ENCODE data around the gene RELA. TPM values are rescaled to one million over a fixed set of nuclear protein-coding genes. Genes with fewer than 3 reads are reported as not detected.
A peak's percentile ranks its signal among the peaks of the same experiment; 100 is the strongest.

The RELA gene
- total and polyA plus RNA-seq, 2 of the 4 experiments (the other 2 are of a cell fraction) = 8.6 to 53.0 TPM

DNA sequence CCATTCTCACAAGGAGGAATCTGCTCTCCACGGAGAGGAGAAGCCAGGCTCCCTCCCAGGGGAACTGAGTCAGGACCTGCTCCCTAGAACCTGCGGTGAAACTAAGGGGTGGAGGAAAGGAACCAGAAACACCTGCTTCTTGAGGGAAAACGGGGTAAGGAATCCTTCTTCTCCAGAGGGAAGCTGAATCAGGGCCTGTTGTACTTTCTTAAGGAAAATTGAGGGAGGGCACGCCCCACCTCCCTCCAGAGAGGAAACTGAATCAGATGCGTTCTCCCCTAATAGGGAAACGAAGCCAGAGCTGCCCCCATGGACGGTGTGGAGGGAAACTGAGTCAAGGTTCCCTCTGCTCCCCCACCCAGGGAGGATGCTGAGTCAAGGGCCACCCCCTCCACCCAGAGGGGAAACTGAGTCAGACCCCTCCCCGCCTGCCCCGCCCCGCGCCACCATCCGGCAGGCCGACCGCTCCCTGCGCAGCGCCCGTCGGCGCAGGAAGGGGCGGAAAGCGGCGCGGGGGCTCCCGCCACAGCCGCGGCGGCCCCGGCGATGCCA, 393 bp downstream of the RELA start:
- Histone ChIP-seq H4K8ac (ENCODE audit: low read depth in 2 of 2, low read length in 2 of 2) (peak overlapping the region; percentile 72 to 94), H3K23ac (ENCODE audit: low read depth, low read length) (peak overlapping the region; percentile 31), H3K4me3 (ENCODE audit: insufficient read depth, low read depth, low read length) (peak overlapping the region; percentile 92), H3K36me3 (ENCODE audit: control insufficient read depth, insufficient read depth, low read length) (peaks cover 40% of the 10 kb centered on the region), H4K91ac (ENCODE audit: insufficient read depth, low read depth, low read length) (peak overlapping the region; percentile 75), H2BK120ac (ENCODE audit: low read depth, low read length) (peak overlapping the region; percentile 1), H2AFZ (replicated peaks; ENCODE audit: low read length, poor library complexity) (peak overlapping the region; percentile 98), H2BK20ac (ENCODE audit: low read depth, low read length) (no peak overlapping the region), H3K79me1 (ENCODE audit: low read depth in 1 of 2, low read length in 2 of 2) (peaks cover 22 to 48% of the 10 kb centered on the region in 2 experiments; a peak in 3 of 4 replicates), H3K27me3 (ENCODE audit: control insufficient read depth, insufficient read depth, low read length) (no peaks in the 10 kb centered on the region), H2BK5ac (ENCODE audit: low read depth, low read length, poor library complexity, severe bottlenecking) (peak overlapping the region; percentile 71), H3K4ac (ENCODE audit: low read depth, low read length) (peak overlapping the region; percentile 81), H3K14ac (replicated peaks; ENCODE audit: low read depth, low read length) (peak overlapping the region; percentile 99), H2AK9ac (replicated peaks; ENCODE audit: low read depth, low read length, poor library complexity) (peak overlapping the region; percentile 93), H3K27ac (ENCODE audit: insufficient read depth, low read length) (peak overlapping the region; percentile 86), H3K9me1 (ENCODE audit: insufficient read depth, low read length) (no peaks in the 10 kb centered on the region), H3K56ac (ENCODE audit: extremely low read depth, insufficient read depth, low read length) (peak overlapping the region; percentile 92), H3K4me1 (ENCODE audit: control insufficient read depth, insufficient read depth, low read length) (peaks cover 7% of the 10 kb centered on the region), H3K9ac (ENCODE audit: low read depth, low read length) (peak overlapping the region; percentile 96), H4K5ac (ENCODE audit: low read depth, low read length) (peak overlapping the region; percentile 56), H3K4me2 (ENCODE audit: low read depth, low read length) (peak overlapping the region; percentile 98), H3K9me3 (ENCODE audit: control insufficient read depth, insufficient read depth, low read length) (no peaks in the 10 kb centered on the region), H3K18ac (ENCODE audit: low read depth, low read length) (peak overlapping the region; percentile 42), H4K20me1 (ENCODE audit: insufficient read depth, low read length) (peaks cover 13% of the 10 kb centered on the region; the same call in 1 of the 2 replicates), H2AK5ac (ENCODE audit: low read depth, low read length) (peak overlapping the region; percentile 90), H2BK15ac (ENCODE audit: low read depth, low read length) (no peak overlapping the region)
- no CpG with 5 or more reads among the region's 29 CpGs for WGBS, 2 experiments (ENCODE audit: extremely low coverage in 2 of 2, insufficient read length in 1 of 2)
- TF ChIP-seq SMC3 (IDR thresholded peaks at IDR 0.05; ENCODE audit: low read depth, low read length) (no peak), MAZ (IDR thresholded peaks at IDR 0.05; ENCODE audit: borderline replicate concordance, low read depth, low read length) (no peak; the same call in 1 of the 2 replicates), MXI1 (IDR thresholded peaks at IDR 0.05; ENCODE audit: borderline replicate concordance, low read depth, low read length) (no peak), RFX5 (IDR thresholded peaks at IDR 0.05; ENCODE audit: low read depth, low read length) (no peak), FOS (IDR thresholded peaks at IDR 0.05; ENCODE audit: low read depth, low read length) (no peak), CHD1 (IDR thresholded peaks at IDR 0.05; ENCODE audit: low read depth, low read length) (no peak), CEBPB (IDR thresholded peaks at IDR 0.05; ENCODE audit: low read depth, low read length) (no peak), BHLHE40 (IDR thresholded peaks at IDR 0.05; ENCODE audit: low read depth, low read length) (no peak), RCOR1 (IDR thresholded peaks at IDR 0.05; ENCODE audit: insufficient replicate concordance, low read length) (no peak), MAFK (IDR thresholded peaks at IDR 0.05; ENCODE audit: low read depth, low read length) (no peak), RAD21 (IDR thresholded peaks at IDR 0.05; ENCODE audit: low read length) (no peak), NFE2L2 (IDR thresholded peaks at IDR 0.05; ENCODE audit: low read depth, low read length) (no peak), POLR2A (IDR thresholded peaks at IDR 0.05; ENCODE audit: low read depth, low read length) (no peak)
- TF ChIP-seq, protein P1, sequence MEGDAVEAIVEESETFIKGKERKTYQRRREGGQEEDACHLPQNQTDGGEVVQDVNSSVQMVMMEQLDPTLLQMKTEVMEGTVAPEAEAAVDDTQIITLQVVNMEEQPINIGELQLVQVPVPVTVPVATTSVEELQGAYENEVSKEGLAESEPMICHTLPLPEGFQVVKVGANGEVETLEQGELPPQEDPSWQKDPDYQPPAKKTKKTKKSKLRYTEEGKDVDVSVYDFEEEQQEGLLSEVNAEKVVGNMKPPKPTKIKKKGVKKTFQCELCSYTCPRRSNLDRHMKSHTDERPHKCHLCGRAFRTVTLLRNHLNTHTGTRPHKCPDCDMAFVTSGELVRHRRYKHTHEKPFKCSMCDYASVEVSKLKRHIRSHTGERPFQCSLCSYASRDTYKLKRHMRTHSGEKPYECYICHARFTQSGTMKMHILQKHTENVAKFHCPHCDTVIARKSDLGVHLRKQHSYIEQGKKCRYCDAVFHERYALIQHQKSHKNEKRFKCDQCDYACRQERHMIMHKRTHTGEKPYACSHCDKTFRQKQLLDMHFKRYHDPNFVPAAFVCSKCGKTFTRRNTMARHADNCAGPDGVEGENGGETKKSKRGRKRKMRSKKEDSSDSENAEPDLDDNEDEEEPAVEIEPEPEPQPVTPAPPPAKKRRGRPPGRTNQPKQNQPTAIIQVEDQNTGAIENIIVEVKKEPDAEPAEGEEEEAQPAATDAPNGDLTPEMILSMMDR (conservative IDR thresholded peaks at IDR 0.05; ENCODE audit: low read depth, low read length) = no peak
- TF ChIP-seq, protein P2, sequence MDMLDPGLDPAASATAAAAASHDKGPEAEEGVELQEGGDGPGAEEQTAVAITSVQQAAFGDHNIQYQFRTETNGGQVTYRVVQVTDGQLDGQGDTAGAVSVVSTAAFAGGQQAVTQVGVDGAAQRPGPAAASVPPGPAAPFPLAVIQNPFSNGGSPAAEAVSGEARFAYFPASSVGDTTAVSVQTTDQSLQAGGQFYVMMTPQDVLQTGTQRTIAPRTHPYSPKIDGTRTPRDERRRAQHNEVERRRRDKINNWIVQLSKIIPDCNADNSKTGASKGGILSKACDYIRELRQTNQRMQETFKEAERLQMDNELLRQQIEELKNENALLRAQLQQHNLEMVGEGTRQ (IDR thresholded peaks at IDR 0.05; ENCODE audit: low read depth, low read length) = no peak
- TF ChIP-seq, protein P3, sequence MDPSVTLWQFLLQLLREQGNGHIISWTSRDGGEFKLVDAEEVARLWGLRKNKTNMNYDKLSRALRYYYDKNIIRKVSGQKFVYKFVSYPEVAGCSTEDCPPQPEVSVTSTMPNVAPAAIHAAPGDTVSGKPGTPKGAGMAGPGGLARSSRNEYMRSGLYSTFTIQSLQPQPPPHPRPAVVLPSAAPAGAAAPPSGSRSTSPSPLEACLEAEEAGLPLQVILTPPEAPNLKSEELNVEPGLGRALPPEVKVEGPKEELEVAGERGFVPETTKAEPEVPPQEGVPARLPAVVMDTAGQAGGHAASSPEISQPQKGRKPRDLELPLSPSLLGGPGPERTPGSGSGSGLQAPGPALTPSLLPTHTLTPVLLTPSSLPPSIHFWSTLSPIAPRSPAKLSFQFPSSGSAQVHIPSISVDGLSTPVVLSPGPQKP (IDR thresholded peaks at IDR 0.05; ENCODE audit: borderline replicate concordance, low read depth, low read length) = no peak
- CTCF ChIA-PET = interaction anchor here (1.4 kb wide), 1 partner anchor 24 kb away, joined by 5 read pairs; the partner anchor contains the start of gene SIPA1
- ATAC-seq (ENCODE audit: low read depth) (peak; percentile 25), DNase-seq (no peak)
- in situ Hi-C loops (cut with MboI; ENCODE audit: low sequenced_read_pairs) (no loop called here), intact Hi-C loops (cut with micrococcal nuclease) (no loop called here), dilution Hi-C loops (cut with HindIII; ENCODE audit: low sequenced_read_pairs, unreplicated experiment) (no loop called here)
- no TSS peak for BruUV-seq (replicated peaks)
- POLR2A ChIA-PET (ENCODE audit: unreplicated experiment) = no interaction called here
